ENCODE data around the gene TMEM139.
A peak's percentile ranks its signal among the peaks of the same experiment; 100 is the strongest.

Gene TMEM139

GRCh38 chr7:143284591-143285469 lies at the start of gene TMEM139:
Gene TMEM139 (plus strand): TSS chr7:143284958. CDS start chr7:143285958, 1,000 bp downstream.
- POLR2A ChIA-PET, result no interaction called here
- CTCF ChIA-PET, result no interaction called here
- TF ChIP-seq CTBP1 (IDR thresholded peaks at IDR 0.05; ENCODE audit: borderline replicate concordance), result no peak
- TF ChIP-seq TARDBP (IDR thresholded peaks at IDR 0.05), result no peak
- no peak for TF ChIP-seq FOXA1 (IDR thresholded peaks at IDR 0.05)
- TF ChIP-seq L3MBTL2 (conservative IDR thresholded peaks at IDR 0.05), result no peak
- no peak for TF ChIP-seq LEF1 (IDR thresholded peaks at IDR 0.05; ENCODE audit: borderline replicate concordance)
- TF ChIP-seq FOXK2 (IDR thresholded peaks at IDR 0.05), result no peak
- TF ChIP-seq HDGF (IDR thresholded peaks at IDR 0.05; ENCODE audit: borderline replicate concordance), result no peak
- TF ChIP-seq SP1 (IDR thresholded peaks at IDR 0.05), result no peak
- no peak for TF ChIP-seq ARNT (IDR thresholded peaks at IDR 0.05)
- no peak for TF ChIP-seq BHLHE40 (IDR thresholded peaks at IDR 0.05; ENCODE audit: borderline replicate concordance)
- TF ChIP-seq PKNOX1 (IDR thresholded peaks at IDR 0.05), result no peak
- TF ChIP-seq ZNF384 (IDR thresholded peaks at IDR 0.05), result no peak
- TF ChIP-seq NFRKB (IDR thresholded peaks at IDR 0.05), result no peak
- no peak for TF ChIP-seq ELF4 (IDR thresholded peaks at IDR 0.05)
- no peak for TF ChIP-seq SUZ12 (IDR thresholded peaks at IDR 0.05)
- DNase-seq (ENCODE audit: extremely low spot score), result peak; percentile 39

- DNase-seq (ENCODE audit: extremely low spot score), result no peak
- CTCF ChIA-PET, result no interaction called here
- TF ChIP-seq BHLHE40 (IDR thresholded peaks at IDR 0.05; ENCODE audit: borderline replicate concordance) (no peak), SUZ12 (IDR thresholded peaks at IDR 0.05) (no peak)
- POLR2A ChIA-PET, result no interaction called here
Measured at GRCh38 chr7:143235561-143235960, 49.2 kb upstream of the TMEM139 start.

- ChIA-PET POLR2A (no interaction called here), CTCF (no interaction called here)
- no peak for TF ChIP-seq PKNOX1 (IDR thresholded peaks at IDR 0.05)
- TF ChIP-seq L3MBTL2 (conservative IDR thresholded peaks at IDR 0.05), result no peak
- no peak for TF ChIP-seq TARDBP (IDR thresholded peaks at IDR 0.05)
- TF ChIP-seq ARNT (IDR thresholded peaks at IDR 0.05), result no peak
- no peak for TF ChIP-seq FOXM1 (IDR thresholded peaks at IDR 0.05; ENCODE audit: borderline replicate concordance)
- no peak for TF ChIP-seq ELF4 (IDR thresholded peaks at IDR 0.05)
- no peak for TF ChIP-seq LEF1 (IDR thresholded peaks at IDR 0.05; ENCODE audit: borderline replicate concordance)
- no peak for TF ChIP-seq ZNF384 (IDR thresholded peaks at IDR 0.05)
- no peak for TF ChIP-seq HDGF (IDR thresholded peaks at IDR 0.05; ENCODE audit: borderline replicate concordance)
- TF ChIP-seq CTBP1 (IDR thresholded peaks at IDR 0.05; ENCODE audit: borderline replicate concordance), result no peak
- TF ChIP-seq SUZ12 (IDR thresholded peaks at IDR 0.05), result no peak
- TF ChIP-seq FOXK2 (IDR thresholded peaks at IDR 0.05), result no peak
- no peak for TF ChIP-seq SP1 (IDR thresholded peaks at IDR 0.05)
- no peak for TF ChIP-seq BHLHE40 (IDR thresholded peaks at IDR 0.05; ENCODE audit: borderline replicate concordance)
- TF ChIP-seq NFRKB (IDR thresholded peaks at IDR 0.05), result no peak
- TF ChIP-seq FOXA1 (IDR thresholded peaks at IDR 0.05), result no peak
- no peak for DNase-seq (ENCODE audit: extremely low spot score)
Measured at GRCh38 chr7:143236408-143236990, 48.3 kb upstream of the TMEM139 start.

DNA sequence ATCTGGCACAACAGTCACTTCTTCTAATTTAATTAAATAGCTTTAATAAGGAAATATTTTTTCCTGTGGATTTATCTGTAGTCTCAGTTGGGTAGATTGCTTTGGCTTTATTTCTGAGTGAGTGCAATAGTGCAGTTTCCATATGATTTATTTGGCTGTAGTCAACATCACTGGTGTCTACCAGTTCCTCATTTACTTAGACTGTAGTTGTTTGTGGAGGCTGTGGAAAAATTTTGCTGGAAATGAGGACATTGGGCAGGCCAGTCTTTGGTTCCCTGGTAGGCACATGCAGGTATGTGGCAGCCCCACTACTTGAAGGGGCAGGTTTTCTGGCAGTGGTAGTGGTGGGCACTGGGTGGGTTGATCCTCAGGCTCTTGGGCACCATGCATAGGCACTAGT lies 47.4 kb upstream of the TMEM139 start:
- CTCF ChIA-PET, result no interaction called here
- no peak for TF ChIP-seq BHLHE40 (IDR thresholded peaks at IDR 0.05; ENCODE audit: borderline replicate concordance)
- POLR2A ChIA-PET, result no interaction called here
- no peak for DNase-seq (ENCODE audit: extremely low spot score)

DNA sequence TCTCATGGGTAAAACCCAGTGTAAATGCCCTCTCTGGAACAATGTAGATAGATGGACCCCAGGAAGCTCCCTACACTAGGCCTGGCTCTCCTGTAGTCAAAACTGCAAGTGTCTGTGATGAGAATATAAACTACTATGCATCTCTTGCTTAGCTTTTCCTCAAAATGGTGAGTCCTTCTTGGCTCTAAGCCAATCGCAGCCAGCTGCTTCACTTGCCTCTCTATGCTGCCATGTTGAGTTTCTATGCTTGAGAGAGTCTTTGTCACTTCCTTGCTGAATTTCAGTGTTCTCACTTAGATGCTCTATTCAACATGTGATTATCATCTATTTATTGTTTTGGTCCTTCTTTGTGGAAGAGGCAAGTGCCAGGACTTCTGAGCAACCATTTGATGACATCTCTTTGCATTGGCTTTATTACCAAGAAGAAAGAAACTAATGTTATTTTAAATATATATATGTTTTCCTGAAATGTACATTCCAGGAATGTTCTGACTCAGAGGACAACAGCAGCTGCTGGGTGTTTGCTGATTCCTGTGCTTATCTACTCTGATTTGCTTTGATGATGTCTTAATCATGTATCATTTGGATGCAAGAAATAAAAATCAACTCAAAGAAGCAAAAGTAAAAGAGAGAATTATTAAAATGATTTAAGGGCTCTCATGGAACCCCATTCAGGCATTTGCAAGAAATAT lies 46.3 kb upstream of the TMEM139 start:
- CTCF ChIA-PET, result no interaction called here
- no peak for TF ChIP-seq L3MBTL2 (conservative IDR thresholded peaks at IDR 0.05)
- no peak for TF ChIP-seq ARNT (IDR thresholded peaks at IDR 0.05)
- TF ChIP-seq FOXA1 (IDR thresholded peaks at IDR 0.05), result no peak
- no peak for TF ChIP-seq SUZ12 (IDR thresholded peaks at IDR 0.05)
- no peak for TF ChIP-seq CTBP1 (IDR thresholded peaks at IDR 0.05; ENCODE audit: borderline replicate concordance)
- no peak for TF ChIP-seq FOXK2 (IDR thresholded peaks at IDR 0.05)
- TF ChIP-seq ELF4 (IDR thresholded peaks at IDR 0.05), result no peak
- TF ChIP-seq FOXM1 (IDR thresholded peaks at IDR 0.05; ENCODE audit: borderline replicate concordance), result no peak
- no peak for TF ChIP-seq BHLHE40 (IDR thresholded peaks at IDR 0.05; ENCODE audit: borderline replicate concordance)
- no peak for TF ChIP-seq NFRKB (IDR thresholded peaks at IDR 0.05)
- TF ChIP-seq HDGF (IDR thresholded peaks at IDR 0.05; ENCODE audit: borderline replicate concordance), result no peak
- TF ChIP-seq TARDBP (IDR thresholded peaks at IDR 0.05), result no peak
- TF ChIP-seq ZNF384 (IDR thresholded peaks at IDR 0.05), result no peak
- DNase-seq (ENCODE audit: extremely low spot score), result no peak
- POLR2A ChIA-PET, result no interaction called here

DNA sequence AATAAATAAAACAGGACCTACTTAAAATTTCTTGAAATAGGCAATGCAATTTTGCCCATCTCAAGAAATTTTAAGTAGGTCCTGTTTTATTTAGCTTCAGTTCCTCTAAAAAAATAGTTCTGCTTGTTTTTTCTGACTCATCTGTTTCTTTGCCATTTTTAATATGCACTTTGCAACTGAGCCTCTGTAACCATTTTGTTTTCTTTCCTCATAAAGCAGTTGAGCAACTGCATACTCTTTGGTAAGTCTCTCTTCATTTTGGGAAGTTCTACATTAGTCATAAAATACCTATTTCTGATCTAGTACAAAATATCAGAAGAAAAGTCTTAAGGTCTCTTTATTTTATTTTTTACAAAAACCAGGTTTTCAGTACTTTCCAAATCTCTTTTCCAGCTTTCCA lies 44.9 kb upstream of the TMEM139 start:
- DNase-seq (ENCODE audit: extremely low spot score), result no peak
- CTCF ChIA-PET, result interaction anchor here (0.6 to 2.4 kb wide), 22 partner anchors 10 to 816 kb away, joined by 3 to 21 read pairs (median 5); partner anchors contain the start of genes GSTK1 and TAS2R40
- POLR2A ChIA-PET, result interaction anchor here (1.1 to 1.4 kb wide), 2 partner anchors 23 to 24 kb away, joined by 3 to 4 read pairs; partner anchors contain the start of gene GSTK1

More for the DNA sequence above, 44.9 kb upstream of the TMEM139 start:
- TF ChIP-seq PKNOX1 (IDR thresholded peaks at IDR 0.05) (no peak), SP1 (IDR thresholded peaks at IDR 0.05) (no peak), TARDBP (IDR thresholded peaks at IDR 0.05) (no peak)
